Activated CD4-positive, alpha-beta T cell treated with anti-CD3 and anti-CD28 coated beads, Interleukin-2, amount 10 ng/mL, durations not matched to agents 24 days and 14 days (primary cell): ENCODE results near the gene PIBF1. TPM values are rescaled to one million over a fixed set of nuclear protein-coding genes. Genes with fewer than 3 reads are reported as not detected.
"Not testable (repeated sequence)": the region's sequence is repeated elsewhere in the genome, so short reads cannot be mapped to it uniquely, and the experiment has no call there.

Source experiments
- DNase-seq: peaks from one replicate; pipeline ENCODE4 v3.0.0; 2022
- H3K27ac Mint-ChIP-seq: one replicate; pipeline ENCODE4 v1.8.0; 2022; ENCODE audit warnings: mild to moderate bottlenecking, mixed read lengths
- H3K27me3 Mint-ChIP-seq: one replicate; pipeline ENCODE4 v1.8.0; 2022; ENCODE audit warnings: mixed read lengths
- H3K36me3 Mint-ChIP-seq: one replicate; pipeline ENCODE4 v1.8.0; 2022; ENCODE audit warnings: low read depth, mild to moderate bottlenecking, mixed read lengths
- H3K4me1 Mint-ChIP-seq: one replicate; pipeline ENCODE4 v1.8.0; 2021; ENCODE audit warnings: mixed read lengths
- H3K4me3 Mint-ChIP-seq: one replicate; pipeline ENCODE4 v1.8.0; 2022; ENCODE audit warnings: mild to moderate bottlenecking, moderate library complexity, mixed read lengths
- H3K9me3 Mint-ChIP-seq: one replicate; pipeline ENCODE4 v1.8.0; 2021; ENCODE audit warnings: mixed read lengths
- intact Hi-C: fragments of 100-400 bp; cut with micrococcal nuclease; formaldehyde crosslinking; loops from one replicate; pipeline ENCODE4 v1.15.1; 2023
- total RNA-seq: library from RNA; stranded (reverse); gene quantifications from 2 replicates; pipeline ENCODE4 v1.2.3, GENCODE V29; 2022

PIBF1 gene
- total RNA-seq, 1 donor from 2014 or later: 33.7 TPM

- Mint-ChIP-seq H3K9me3 (peaks cover 10% of the 10 kb centered on the region), H3K27me3 (no peaks in the 10 kb centered on the region), H3K4me3 (no peak overlapping the region), H3K27ac (no peak overlapping the region), H3K4me1 (peaks cover 5% of the 10 kb centered on the region), H3K36me3 (peaks cover 47% of the 10 kb centered on the region)
- DNase-seq: no peak
- intact Hi-C loops: no loop called here
These were observed 10.7 kb downstream of the PIBF1 start for GRCh38 chr13:72792640-72793039.

GRCh38 chr13:72798817-72799216, 16.9 kb downstream of the PIBF1 start:
- intact Hi-C loops: no loop called here

GRCh38 chr13:72804301-72804700, 22.4 kb downstream of the PIBF1 start:
- Mint-ChIP-seq H3K4me1 (peaks cover 2% of the 10 kb centered on the region), H3K4me3 (no peak overlapping the region), H3K27ac (no peak overlapping the region), H3K9me3 (no peaks in the 10 kb centered on the region), H3K27me3 (no peaks in the 10 kb centered on the region), H3K36me3 (peaks cover 44% of the 10 kb centered on the region)
- DNase-seq: no peak
- intact Hi-C loops: loop anchor here (5.0 to 10.0 kb wide), 2 partner anchors 598 to 900 kb away; no protein-coding TSS in a partner anchor

More at GRCh38 chr13:72798817-72799216, 16.9 kb downstream of the PIBF1 start:
- no peak overlapping the region for H3K27ac Mint-ChIP-seq
- H3K4me3 Mint-ChIP-seq: no peak overlapping the region
- peaks cover 4% of the 10 kb centered on the region for H3K4me1 Mint-ChIP-seq
- peaks cover 4% of the 10 kb centered on the region for H3K9me3 Mint-ChIP-seq
- H3K27me3 Mint-ChIP-seq: no peaks in the 10 kb centered on the region
- no peak for DNase-seq
- H3K36me3 Mint-ChIP-seq: peaks cover 49% of the 10 kb centered on the region

- no peak overlapping the region for H3K27ac Mint-ChIP-seq
These were observed 23.9 kb downstream of the PIBF1 start for GRCh38 chr13:72805676-72806346.

GRCh38 chr13:72806514-72806913, 24.6 kb downstream of the PIBF1 start:
- intact Hi-C loops: loop anchor here (10.0 kb wide), 1 partner anchor 898 kb away; no protein-coding TSS in a partner anchor
- H3K4me3 Mint-ChIP-seq: not testable (repeated sequence)
- peaks cover 34% of the 10 kb centered on the region for H3K36me3 Mint-ChIP-seq

More at GRCh38 chr13:72805676-72806346, 23.9 kb downstream of the PIBF1 start:
- no peak overlapping the region for H3K4me3 Mint-ChIP-seq
- DNase-seq: no peak
- peaks cover 37% of the 10 kb centered on the region for H3K36me3 Mint-ChIP-seq
- intact Hi-C loops: loop anchor here (10.0 kb wide), 1 partner anchor 899 kb away; no protein-coding TSS in a partner anchor
- H3K9me3 Mint-ChIP-seq: no peaks in the 10 kb centered on the region
- H3K27me3 Mint-ChIP-seq: no peaks in the 10 kb centered on the region
- peaks cover 2% of the 10 kb centered on the region for H3K4me1 Mint-ChIP-seq

GRCh38 chr13:72808917-72809500, 27.1 kb downstream of the PIBF1 start:
- H3K36me3 Mint-ChIP-seq: peaks cover 26% of the 10 kb centered on the region
- no peak for DNase-seq
- H3K27ac Mint-ChIP-seq: no peak overlapping the region
- H3K9me3 Mint-ChIP-seq: no peaks in the 10 kb centered on the region
- no peaks in the 10 kb centered on the region for H3K27me3 Mint-ChIP-seq
- peaks cover 2% of the 10 kb centered on the region for H3K4me1 Mint-ChIP-seq
- H3K4me3 Mint-ChIP-seq: no peak overlapping the region
- intact Hi-C loops: loop anchor here (10.0 kb wide), 1 partner anchor 896 kb away; no protein-coding TSS in a partner anchor

More at GRCh38 chr13:72806514-72806913, 24.6 kb downstream of the PIBF1 start:
- H3K27me3 Mint-ChIP-seq, H3K27ac Mint-ChIP-seq, H3K4me1 Mint-ChIP-seq, DNase-seq, H3K9me3 Mint-ChIP-seq: not testable (repeated sequence)

GRCh38 chr13:72820156-72820897, 38.4 kb downstream of the PIBF1 start:
- Mint-ChIP-seq H3K27me3 (no peaks in the 10 kb centered on the region), H3K9me3 (no peaks in the 10 kb centered on the region), H3K4me1 (peaks cover 2% of the 10 kb centered on the region), H3K36me3 (peaks cover 30% of the 10 kb centered on the region), H3K27ac (no peak overlapping the region), H3K4me3 (no peak overlapping the region)
- no peak for DNase-seq
- intact Hi-C loops: no loop called here

- intact Hi-C loops: no loop called here
- Mint-ChIP-seq H3K9me3 (no peaks in the 10 kb centered on the region), H3K4me1 (peaks cover 2% of the 10 kb centered on the region), H3K4me3 (no peak overlapping the region), H3K27ac (no peak overlapping the region), H3K27me3 (no peaks in the 10 kb centered on the region), H3K36me3 (peaks cover 31% of the 10 kb centered on the region)
- no peak for DNase-seq
These were observed 39.0 kb downstream of the PIBF1 start for GRCh38 chr13:72820898-72821279.

- no peak for DNase-seq
- Mint-ChIP-seq H3K4me3 (no peak overlapping the region), H3K9me3 (no peaks in the 10 kb centered on the region), H3K4me1 (peaks cover 2% of the 10 kb centered on the region), H3K27ac (no peak overlapping the region), H3K36me3 (peaks cover 45% of the 10 kb centered on the region), H3K27me3 (no peaks in the 10 kb centered on the region)
- intact Hi-C loops: no loop called here
These were observed 41.1 kb downstream of the PIBF1 start for GRCh38 chr13:72823081-72823480.

- DNase-seq: no peak
- no peaks in the 10 kb centered on the region for H3K9me3 Mint-ChIP-seq
- no peak overlapping the region for H3K4me3 Mint-ChIP-seq
- peaks cover 2% of the 10 kb centered on the region for H3K4me1 Mint-ChIP-seq
- intact Hi-C loops: no loop called here
- H3K27ac Mint-ChIP-seq: no peak overlapping the region
- peaks cover 45% of the 10 kb centered on the region for H3K36me3 Mint-ChIP-seq
- no peaks in the 10 kb centered on the region for H3K27me3 Mint-ChIP-seq
These were observed 41.8 kb downstream of the PIBF1 start for GRCh38 chr13:72823724-72824123.

GRCh38 chr13:72834601-72835000, 52.7 kb downstream of the PIBF1 start:
- H3K27ac Mint-ChIP-seq: no peak overlapping the region
- no peak for DNase-seq
- H3K4me3 Mint-ChIP-seq: no peak overlapping the region
- intact Hi-C loops: no loop called here
- peaks cover 13% of the 10 kb centered on the region for H3K4me1 Mint-ChIP-seq
- H3K27me3 Mint-ChIP-seq: no peaks in the 10 kb centered on the region
- H3K9me3 Mint-ChIP-seq: no peaks in the 10 kb centered on the region
- peaks cover 41% of the 10 kb centered on the region for H3K36me3 Mint-ChIP-seq

GRCh38 chr13:72839831-72840426, 58.0 kb downstream of the PIBF1 start:
- no peak overlapping the region for H3K4me3 Mint-ChIP-seq
- intact Hi-C loops: loop anchor here (1.0 to 5.0 kb wide), 3 partner anchors 219 to 868 kb away; partner anchors contain the start of gene KLF5
- H3K27me3 Mint-ChIP-seq: no peaks in the 10 kb centered on the region
- peaks cover 17% of the 10 kb centered on the region for H3K36me3 Mint-ChIP-seq
- H3K4me1 Mint-ChIP-seq: peaks cover 4% of the 10 kb centered on the region
- no peak overlapping the region for H3K27ac Mint-ChIP-seq
- DNase-seq: peak; percentile 79
- H3K9me3 Mint-ChIP-seq: no peaks in the 10 kb centered on the region

GRCh38 chr13:72842991-72843390, 61.1 kb downstream of the PIBF1 start:
- no peaks in the 10 kb centered on the region for H3K9me3 Mint-ChIP-seq
- no peak overlapping the region for H3K4me3 Mint-ChIP-seq
- H3K27ac Mint-ChIP-seq: no peak overlapping the region
- intact Hi-C loops: loop anchor here (5.0 kb wide), 1 partner anchor 574 kb away; no protein-coding TSS in a partner anchor
- DNase-seq: no peak
- H3K4me1 Mint-ChIP-seq: peaks cover 4% of the 10 kb centered on the region
- H3K36me3 Mint-ChIP-seq: peaks cover 34% of the 10 kb centered on the region
- no peaks in the 10 kb centered on the region for H3K27me3 Mint-ChIP-seq
